HG02571 (cell line): ENCODE measurements around the gene MCM3AP.
A peak's percentile ranks its signal among the peaks of the same experiment; 100 is the strongest.
"Not testable (repeated sequence)": the region's sequence is repeated elsewhere in the genome, so short reads cannot be mapped to it uniquely, and the experiment has no call there.

ENCODE experiments used
- ATAC-seq: cut with Tn5 transposase; IDR thresholded peaks from one replicate; pipeline ENCODE4 v1.9.1; 2021; ENCODE audit warnings: mild to moderate bottlenecking, moderate library complexity; ENCODE audit not compliant: unreplicated experiment

Gene MCM3AP

DNA sequence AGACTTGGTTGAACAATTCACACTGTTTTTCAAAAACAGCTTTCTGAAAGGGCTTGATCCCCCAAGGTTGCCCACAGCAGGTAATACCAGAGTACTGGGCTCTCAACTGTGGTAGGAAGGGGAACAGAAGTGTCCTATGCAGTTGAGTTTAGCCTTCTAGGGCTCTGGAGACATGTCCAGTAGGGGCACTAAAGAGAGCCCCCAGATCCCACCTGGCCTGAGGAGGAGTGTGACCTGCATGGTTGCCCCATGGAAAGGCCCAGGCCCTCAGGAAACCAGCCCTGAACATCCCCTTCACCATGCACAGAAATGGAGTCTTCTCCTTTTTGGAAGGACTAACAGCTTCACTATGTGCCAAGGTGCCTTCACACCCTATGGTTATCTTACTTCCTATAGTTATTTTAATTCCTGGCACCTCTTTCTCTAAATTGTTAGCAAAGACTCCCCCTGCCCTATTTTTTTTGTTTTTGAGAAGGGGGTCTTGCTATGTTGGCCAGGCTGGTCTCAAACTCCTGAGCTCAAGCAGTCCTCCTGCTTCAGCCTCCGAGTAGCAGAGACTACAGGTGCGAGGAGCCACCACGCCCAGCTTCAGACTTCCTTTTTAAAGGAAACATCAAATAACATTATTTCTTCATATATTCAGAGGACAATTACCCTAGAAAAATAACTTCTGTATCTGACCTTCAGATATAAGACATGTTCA is 40.0 kb downstream of the MCM3AP start:
- no peak for ATAC-seq

- ATAC-seq, result no peak
Observed at GRCh38 chr21:46244602-46245001, 40.8 kb downstream of the MCM3AP start.

DNA sequence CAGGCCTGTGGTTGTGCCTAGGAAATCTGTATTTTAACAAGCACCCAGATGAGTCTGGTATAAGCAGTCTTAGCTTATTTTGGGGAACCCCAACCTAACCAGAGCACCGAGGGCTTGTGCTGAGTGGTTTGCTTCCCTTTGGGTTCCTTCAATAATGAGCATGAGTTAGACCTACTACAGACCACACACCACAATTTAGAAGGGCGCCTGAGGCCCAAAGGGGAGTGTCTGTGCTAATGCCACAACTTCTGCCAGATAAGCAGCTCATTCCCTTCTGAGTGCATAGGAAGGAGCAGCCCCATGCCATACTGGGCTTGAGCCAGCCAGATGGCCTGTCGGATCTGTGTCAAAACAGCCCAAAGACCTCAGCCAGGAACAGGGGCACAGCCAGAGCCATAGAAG is 41.5 kb downstream of the MCM3AP start:
- ATAC-seq, result no peak

DNA sequence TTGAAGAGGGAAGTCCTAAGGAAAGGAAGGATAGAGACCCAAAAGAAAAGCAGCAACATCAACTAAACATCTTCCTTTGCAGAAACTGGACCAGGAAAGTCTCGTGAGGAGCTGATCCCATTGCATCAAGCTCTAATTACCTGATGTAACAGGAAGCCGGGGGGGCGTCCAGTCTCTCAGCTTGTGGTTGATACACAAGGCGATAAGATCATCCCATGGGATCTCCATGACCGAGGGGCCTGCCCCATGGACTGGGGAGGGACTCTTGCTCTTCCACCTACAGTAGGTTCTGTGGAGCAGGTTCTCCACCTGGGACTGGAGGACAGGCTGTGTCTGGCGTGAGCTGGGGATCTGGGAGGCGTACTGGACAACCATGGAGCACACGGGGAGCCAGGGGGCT is 42.1 kb downstream of the MCM3AP start:
- ATAC-seq, result no peak

- not testable (repeated sequence) for ATAC-seq
Observed at GRCh38 chr21:46241577-46241976, 43.8 kb downstream of the MCM3AP start.

DNA sequence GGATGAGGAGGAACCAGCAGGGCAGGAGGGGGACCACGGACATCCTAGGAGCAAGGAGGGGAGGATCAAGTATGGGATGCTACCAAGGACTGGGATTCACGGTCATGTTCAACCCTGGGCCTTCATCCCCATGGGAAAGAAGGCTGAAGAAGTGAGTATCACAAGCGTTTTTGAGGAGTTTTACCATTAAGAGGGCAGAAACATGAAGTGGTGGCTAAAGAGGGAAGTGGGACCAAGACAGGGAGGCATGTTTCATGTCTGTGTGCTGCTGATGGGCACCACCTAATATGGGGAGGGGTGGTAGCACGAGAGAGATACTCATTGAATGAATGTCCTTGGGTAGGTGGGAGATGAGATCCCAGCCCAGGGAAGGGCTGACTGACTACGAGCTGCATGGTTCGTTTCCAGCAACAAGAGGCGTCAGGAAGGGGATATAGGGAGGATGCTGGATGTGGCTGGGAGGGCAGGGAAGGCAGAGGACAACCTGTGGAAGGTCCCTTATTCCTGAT is 45.5 kb downstream of the MCM3AP start:
- no peak for ATAC-seq

GRCh38 chr21:46237474-46237873 is 47.9 kb downstream of the MCM3AP start:
- no peak for ATAC-seq

DNA sequence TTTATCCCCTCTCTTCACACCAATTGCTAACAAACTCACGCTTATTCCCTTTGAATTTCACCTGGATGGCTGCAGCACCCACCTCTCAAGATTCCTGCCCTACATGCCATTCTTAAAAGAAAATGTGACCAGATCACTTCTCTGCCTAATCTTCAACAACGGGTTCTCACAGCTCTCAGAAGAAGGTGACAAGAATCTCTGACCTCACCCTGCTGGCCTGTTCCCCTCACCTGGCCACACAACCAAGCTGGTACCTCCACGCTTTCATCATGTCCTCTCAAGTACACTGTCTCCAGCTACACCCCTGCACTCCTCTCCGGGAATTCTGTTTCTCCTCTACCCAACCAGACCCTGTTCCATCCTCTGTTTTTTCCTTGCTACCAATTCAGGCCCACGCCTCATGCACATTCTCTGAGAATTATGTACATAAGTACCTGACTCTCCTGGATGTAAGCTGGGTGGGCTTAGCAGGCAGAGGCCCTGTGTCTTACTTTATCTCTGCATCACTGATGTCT is 50.9 kb downstream of the MCM3AP start:
- ATAC-seq, result no peak

GRCh38 chr21:46229923-46230260 is 55.5 kb downstream of the MCM3AP start:
- ATAC-seq, result no peak

DNA sequence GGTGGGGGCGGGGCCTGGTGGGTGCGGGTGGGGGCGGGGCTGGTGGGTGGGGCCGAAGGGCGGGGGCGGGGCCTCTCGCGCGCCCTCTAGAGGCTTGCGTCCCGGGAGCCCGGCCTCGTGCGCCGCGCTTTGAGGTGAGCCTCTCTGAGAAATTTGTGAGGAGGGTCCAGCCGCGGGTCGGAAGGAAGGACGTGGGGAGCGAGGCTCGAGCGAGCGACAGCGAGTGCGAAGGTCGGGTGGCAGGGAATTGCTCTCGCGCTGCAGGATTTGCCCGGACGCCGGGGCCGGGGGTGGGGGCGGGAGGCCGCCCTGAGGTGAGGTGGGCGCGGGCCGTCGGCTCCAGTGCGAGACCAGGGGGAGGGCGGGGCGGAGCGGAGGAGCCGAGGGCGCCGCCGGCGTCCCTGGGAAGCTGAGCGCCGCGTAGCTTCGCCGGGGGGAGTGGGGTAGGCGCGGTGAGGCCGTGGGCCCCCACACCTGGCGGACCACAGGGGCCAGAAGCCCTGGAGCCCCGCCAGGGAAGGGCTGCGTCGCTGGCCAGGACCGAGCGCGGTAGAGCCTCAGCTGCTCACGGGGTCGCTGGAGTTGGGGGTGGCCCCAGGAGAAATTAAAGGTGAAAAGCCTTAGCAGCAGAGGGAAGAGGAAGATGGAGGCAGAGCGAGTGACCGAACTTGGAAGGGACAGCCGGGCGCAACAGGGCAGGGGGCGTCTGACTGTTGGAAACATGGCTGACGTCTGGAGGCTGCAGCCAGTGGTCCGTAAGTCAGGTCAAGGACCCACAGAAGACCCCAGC is 56.1 kb downstream of the MCM3AP start:
- ATAC-seq, result peak; percentile 15

GRCh38 chr21:46228345-46229051 is 56.9 kb downstream of the MCM3AP start, which contains the start of gene LSS:
LSS (minus strand) TSS chr21:46228774; CDS start chr21:46228745, 29 bp downstream.
- ATAC-seq, result peak; percentile 84

DNA sequence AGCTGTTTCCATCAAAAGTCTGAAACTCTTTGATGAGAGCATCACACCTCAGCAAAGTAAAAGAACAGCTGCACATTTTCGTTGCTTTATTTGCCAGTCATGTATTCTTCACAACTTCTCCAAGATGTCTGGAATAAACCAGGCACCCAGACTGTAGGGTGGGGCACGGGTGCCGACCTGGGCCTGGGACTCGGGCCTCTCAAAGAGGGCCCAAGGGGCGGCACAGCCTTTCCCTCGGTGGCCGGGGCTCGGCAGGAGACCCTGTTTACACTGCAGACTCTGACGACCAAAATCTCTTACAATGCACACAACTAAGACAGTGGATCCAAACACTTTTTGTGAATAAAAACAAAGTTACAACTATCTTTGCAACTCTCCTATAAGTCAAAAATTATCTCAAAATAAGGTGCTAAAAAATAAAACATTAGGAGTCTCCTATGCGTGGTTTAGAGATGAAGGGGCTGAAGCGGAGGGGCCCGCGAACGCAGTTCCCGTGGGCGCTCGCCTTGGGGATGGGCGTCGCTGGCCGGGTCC is 57.5 kb downstream of the MCM3AP start:
- ATAC-seq, result no peak

DNA sequence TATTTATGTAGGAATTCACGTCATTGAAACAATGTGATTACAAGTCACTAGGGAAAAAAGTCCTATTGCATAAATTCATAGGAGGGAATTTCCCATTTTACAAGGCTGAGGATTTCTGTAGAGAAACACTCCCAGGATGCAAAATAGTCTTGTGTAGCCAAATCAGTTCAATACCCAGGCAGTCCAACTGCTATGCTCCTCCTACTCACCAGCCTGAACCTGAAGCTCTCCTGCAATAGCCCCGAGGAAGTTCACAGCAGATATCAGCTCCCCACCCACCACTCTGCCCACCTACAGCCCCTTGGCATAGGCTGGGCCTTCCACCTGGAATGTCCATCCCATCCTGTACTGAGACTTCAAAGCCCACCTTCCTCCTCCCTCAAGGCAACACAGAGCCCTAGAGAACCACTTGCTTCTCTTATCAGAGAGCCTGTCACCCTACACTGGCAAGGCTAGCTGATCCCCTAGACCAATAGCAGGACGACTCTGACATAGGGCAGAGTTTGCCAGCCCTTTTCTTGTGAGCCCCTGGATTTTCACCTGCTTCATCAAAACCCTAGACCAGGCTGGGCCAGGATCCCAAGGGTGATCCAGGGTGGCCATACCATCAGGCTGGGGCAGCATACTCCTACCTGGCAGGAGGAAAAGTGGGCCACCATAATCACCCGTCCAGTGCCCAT is 58.4 kb downstream of the MCM3AP start:
- ATAC-seq, result no peak

GRCh38 chr21:46226146-46226545 is 59.3 kb downstream of the MCM3AP start:
- ATAC-seq, result no peak

GRCh38 chr21:46223661-46224060 is 61.8 kb downstream of the MCM3AP start:
- not testable (repeated sequence) for ATAC-seq

DNA sequence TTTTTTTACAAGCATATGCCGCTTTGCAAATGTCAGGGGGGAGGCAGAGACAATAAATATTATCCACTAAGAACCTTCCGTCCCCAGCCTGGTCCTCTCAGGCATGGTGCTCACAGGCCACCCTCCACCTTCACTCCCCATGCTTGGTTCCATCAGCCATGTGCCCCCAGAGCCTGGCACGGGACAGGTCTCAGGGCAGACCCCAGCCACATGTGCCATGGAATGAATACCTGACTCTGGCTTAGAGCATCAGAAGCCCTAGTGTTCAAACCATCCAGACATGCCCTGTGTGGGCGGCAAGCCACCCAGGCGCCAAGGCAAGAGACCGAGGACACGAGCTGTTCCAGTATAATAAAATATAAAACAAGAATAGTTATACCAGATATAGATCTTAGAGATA is 62.2 kb downstream of the MCM3AP start:
- no peak for ATAC-seq

GRCh38 chr21:46222436-46223116 is 62.8 kb downstream of the MCM3AP start:
- ATAC-seq, result no peak

DNA sequence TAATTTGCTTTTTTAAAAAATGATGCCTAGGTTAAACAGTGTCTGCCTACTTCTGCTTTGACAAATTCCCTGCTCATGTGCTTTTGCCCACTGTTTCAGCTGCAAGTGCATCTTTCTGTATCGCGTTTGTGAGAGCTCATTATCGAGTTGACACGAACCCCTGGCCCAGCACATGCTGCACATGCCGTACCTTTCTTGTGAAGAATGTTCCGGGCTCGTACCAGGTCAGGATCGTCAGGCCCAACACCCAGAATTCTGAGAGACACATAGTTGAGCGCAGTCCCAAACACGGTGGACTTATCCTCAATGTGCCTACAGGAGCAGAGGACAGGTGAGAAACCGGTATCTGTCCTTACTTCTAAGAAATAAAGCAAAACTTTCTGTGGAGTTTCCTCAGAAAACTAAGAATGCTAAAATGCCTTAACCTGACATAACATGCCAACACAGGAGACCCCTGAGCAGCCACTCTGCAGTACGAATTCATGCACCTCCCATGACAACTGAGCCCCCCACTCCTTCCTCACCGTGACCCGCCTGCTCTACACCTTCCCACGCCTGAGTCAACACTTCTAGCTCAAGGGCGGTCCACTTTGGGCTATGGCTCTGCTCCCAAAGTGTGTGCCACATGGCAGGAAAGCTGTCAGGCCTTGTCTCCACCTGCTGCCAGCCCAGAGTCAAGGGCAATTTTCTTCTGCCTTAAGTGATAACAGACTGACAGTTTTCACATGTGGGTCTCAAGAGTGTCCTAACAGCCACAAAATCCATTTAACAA is 63.6 kb downstream of the MCM3AP start:
- ATAC-seq, result no peak

DNA sequence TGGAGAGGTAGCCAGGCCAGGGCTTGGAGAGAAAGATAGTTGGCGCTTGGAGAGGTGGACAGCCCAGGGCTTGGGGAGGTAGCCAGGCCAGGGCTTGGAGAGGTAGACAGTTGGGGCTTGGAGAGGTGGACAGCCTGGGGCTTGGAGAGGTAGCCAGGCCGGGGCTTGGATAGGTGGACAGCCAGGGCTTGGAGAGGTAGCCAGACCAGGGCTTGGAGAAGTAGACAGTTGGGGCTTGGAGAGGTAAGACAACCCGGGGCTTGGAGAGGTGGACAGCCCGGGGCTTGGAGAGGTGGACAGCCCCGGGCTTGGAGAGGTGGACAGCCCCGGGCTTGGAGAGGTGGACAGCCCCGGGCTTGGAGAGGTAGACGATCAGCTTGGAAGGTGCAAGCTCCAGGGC is 64.6 kb downstream of the MCM3AP start:
- no peak for ATAC-seq
